Activated effector memory CD4-positive, alpha-beta T cell treated with Interleukin-2 at 50 U/mL for 16 hours (primary cell): ENCODE measurements around the gene GOSR2.
"Not testable (repeated sequence)": the region's sequence is repeated elsewhere in the genome, so short reads cannot be mapped to it uniquely, and the experiment has no call there.

ENCODE experiments used
- DNase-seq: peaks from one replicate; pipeline ENCODE4 v3.0.0-alpha.2; 2020

The GOSR2 gene

DNA sequence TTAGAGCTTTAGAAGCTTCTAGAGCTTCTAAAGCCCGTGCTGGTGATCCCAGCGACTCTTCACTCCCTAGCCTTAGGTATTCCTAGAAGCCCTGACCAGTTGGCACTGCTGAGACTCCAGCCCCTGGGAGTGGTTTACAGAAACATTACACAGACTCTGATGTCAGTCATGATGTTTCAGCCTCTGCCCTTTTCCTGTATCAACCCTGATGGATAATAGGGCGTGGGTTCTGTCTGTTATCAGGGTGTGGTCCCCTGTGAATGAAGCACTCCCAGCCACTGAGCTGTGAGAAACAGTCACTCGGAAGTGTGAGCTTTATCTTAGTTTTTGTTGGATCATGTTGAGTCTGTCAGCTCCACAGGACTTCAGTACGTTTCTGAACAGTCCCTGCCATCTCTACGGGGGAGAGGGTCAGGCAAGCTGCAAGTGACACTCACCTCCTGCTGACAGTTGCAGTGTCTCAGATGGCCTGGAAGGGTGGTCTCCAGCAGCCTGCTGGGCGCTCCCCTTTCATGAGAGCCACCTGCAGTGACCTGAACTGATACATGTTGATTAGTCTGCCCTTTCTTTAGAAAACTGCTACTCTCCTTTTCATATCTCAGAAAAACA lies 12.8 kb downstream of the GOSR2 start:
- DNase-seq, result no peak

GRCh38 chr17:46940692-46941404 lies 17.9 kb downstream of the GOSR2 start:
- DNase-seq, result peak; percentile 38

- peak; percentile 19 for DNase-seq
These were observed 19.7 kb downstream of the GOSR2 start for GRCh38 chr17:46942441-46943217.

GRCh38 chr17:46943218-46943500 lies 20.2 kb downstream of the GOSR2 start:
- no peak for DNase-seq

- DNase-seq, result no peak
These were observed 20.8 kb downstream of the GOSR2 start for GRCh38 chr17:46943501-46944393.

DNA sequence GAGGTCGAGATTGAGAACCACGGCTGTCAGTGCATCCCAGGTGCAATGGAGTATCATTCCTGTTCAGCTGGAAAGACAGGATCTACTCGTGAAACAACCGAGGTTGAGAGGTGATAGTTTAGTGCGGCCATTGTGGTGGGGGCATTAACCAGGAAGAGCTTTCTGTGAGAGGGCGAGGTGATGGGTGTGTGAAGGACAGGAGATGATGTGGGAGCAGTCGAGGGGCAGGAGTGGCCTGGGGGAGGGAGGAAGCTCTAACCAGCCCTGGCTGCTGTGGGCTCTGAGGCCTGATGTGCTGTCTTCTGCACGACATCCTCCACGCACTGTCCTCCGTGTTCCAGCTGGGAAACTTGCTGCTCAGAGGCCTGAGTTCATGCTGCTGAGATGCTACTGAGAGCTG lies 22.0 kb downstream of the GOSR2 start:
- no peak for DNase-seq

DNA sequence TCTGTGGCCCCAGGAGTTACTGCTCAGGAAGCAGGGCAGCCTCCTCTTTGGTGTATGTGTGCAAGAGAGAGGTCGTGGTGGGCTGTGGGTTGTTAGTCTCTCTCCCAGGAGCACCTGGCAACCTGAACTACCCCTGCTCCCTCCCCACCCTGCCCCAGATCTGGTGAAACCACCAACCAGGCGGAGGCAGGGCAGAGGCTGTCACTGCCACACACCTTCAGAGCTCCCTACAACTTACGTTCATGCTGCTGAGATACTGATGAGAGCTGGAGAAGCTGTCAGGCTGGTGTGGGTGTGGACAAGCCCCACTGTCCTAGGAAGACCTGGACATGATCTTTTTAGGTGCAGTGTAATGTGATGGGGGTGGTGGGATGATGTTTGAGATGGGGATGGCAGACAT lies 24.3 kb downstream of the GOSR2 start:
- no peak for DNase-seq

DNA sequence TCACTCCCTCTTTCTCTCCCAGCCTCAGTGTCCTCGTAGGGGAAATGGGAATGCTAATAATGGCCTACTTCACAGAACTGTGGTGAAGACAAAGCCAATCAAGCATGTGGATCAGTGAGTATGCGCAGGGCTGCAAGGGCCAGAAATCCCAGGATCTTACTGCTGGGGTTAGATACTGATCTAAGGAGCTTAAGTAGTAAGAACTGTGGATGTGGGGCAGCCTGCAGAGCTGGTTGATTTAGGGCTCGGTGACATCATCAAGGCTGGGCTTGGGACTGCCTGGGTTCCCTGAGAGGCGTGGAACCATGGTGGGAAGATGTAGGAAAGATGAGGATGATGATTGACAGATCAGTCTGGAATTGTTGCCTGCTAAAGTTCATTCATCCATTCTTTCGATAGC lies 25.6 kb downstream of the GOSR2 start:
- DNase-seq, result no peak

- no peak for DNase-seq
These were observed 26.6 kb downstream of the GOSR2 start for GRCh38 chr17:46949291-46950174.

DNA sequence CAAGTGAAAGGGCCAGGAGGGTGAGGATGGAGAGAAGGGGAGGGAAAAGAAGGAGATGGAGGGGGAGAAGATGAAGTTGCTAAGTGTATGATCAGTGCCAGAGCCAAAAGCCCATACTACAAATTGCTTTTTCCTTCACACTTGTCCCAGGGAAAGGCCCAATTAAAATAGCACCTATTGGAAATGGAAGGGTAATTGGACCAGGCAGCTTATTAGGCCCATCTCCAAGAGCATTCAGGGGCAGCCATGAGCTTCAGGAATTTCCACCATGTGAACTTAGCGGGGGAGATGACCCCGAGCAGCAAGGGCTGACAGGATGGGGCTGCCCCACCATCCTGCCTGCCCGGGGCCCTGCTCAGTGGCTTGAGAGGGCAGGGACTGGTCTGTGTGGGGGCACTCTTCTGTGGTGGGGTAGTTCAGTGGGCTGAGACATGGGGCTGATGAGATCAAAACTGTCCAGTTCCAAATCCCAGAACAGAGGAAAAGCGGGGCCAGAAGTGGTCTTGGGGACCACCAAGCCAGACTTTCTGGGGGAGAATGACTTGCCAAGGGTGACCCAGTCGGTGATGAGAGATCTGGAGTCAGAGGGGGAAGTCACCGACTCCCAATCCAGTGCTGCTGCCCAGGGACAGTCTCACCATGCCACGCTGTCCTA lies 27.5 kb downstream of the GOSR2 start:
- DNase-seq, result no peak

- no peak for DNase-seq
These were observed 28.1 kb downstream of the GOSR2 start for GRCh38 chr17:46950997-46951621.

DNA sequence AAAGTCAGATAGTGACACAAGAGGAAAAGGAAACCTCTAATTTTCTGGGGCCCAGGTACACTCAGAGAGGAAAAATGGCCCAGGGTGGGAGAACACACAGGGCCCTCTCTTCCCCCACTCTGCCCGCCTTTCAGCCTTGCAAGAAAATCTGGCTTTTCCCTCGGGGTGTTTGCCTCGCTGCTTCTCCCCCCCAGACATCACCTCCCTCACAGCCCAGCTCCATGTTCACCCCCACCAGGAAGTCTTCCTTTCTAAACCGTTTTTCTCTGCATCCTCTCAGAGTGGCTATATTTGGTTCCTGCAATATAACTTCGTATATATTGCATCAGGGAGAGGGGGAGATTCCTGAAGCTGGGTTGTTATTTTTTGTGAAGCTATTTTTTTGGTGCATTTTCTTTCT lies 28.7 kb downstream of the GOSR2 start:
- DNase-seq, result no peak

DNA sequence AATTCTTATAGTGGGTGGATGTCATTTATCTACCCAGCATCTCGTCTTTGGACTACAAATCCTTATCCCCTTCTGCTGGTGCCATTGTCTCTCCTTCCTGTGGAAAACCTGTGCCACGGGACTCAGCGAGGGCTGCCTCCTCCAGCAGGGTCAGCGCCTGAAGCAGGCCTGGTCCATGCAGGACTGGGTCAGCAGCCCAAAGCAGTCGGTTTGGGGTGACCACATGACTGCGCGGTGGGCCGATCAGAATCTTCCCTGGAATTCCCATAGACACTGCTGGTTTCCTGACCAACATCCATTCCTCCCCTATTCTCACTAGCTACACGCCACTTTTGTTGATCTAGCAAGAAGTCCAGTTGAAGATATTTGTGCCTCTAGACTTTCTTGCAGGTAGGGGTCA lies 29.2 kb downstream of the GOSR2 start:
- no peak for DNase-seq

- DNase-seq, result not testable (repeated sequence)
These were observed 30.2 kb downstream of the GOSR2 start for GRCh38 chr17:46953191-46953590.

DNA sequence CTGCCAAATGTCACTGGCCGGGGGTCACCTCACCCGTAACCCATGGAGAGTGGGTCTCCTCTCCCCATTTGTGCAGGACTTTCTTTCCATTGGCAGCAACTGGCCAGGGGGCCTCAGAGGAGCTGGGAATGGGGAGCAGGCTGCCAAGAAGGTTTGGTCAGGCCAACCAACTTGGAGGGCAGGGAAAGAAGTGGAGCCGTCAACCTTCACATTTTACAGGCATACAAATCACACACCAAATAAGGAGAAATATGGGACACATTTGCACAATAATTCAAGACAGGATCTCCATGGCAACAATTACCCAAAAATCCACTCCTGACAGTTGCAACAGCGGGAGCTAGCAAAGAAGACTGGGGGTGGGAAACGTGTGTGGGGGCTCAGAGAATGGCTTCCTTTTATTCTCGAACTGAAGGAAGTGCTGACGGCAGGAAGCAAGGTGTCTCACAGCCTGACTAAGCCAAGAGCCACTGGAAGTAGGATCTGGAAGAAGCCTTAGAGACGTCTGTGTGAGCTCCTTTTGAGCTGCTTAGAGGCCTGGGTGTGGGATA lies 35.2 kb downstream of the GOSR2 start:
- no peak for DNase-seq

DNA sequence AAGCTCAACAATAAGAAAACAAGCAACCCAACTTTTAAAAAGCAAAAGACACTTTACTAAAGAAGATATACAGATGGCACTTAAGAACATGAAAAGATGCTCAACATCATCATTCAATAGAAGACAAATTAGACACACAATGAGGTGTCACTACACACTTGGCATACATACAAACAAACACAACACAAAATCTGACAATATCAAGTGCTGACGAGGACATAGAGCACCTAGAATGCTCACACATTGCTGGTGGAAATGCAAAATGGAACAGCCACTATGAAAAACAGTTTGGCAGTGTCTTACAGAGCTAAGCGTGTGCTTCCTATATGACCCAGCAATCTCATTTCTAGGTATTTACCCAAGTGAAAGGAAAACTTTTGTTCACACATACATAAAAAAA lies 37.2 kb downstream of the GOSR2 start:
- no peak for DNase-seq

DNA sequence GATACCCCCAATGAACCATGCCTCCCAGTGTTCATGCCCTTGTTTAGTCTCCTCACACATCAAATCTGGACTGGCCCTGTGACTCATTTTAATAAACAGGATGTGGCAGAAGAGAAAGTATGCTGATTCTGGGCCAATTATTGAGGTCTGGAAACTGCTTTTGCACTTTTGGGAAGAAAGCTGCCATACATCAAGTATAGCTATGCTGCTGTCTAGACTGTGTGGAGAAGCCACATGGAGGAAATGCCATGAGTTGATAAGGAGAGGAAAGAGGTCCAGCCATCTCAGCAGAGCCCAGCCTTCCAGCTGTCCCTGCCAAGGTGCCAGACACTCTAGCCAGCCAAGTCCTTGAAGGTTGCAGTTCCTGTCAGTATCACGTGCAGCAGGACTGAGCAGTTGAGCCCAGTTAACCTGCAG lies 39.4 kb downstream of the GOSR2 start:
- DNase-seq, result no peak

DNA sequence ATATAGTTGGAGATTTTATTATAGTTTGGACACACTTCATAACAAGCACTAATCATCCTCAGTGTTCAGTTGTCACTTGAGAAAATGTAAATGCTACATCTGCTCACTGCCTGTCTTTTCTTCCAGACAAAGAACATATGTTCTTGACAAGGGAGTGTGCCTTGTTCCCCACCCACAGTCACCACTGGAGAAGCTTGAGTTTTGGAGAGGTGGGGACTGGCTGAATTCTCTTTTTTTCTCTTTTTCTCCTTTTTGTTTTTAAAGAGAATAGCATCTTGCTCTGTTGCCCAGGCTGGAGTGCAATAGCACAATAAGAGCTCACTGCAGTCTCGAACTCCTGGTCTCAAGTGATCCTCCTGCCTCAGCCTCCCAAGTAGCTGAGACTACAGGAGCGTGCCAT lies 40.6 kb downstream of the GOSR2 start:
- no peak for DNase-seq

GRCh38 chr17:46964315-46965265 lies 41.6 kb downstream of the GOSR2 start:
- no peak for DNase-seq
